SK-N-SH treated with all-trans-retinoic acid at 6 μM for 48 hours (cell line): ENCODE measurements around the gene AGBL5.

Source experiments
- ARNTL ChIP-seq: fragments of 450-650 bp; formaldehyde crosslinking; IDR thresholded peaks from 2 replicates; pipeline ENCODE4 v1.5.0; 2020; ENCODE audit warnings: low read depth, mild to moderate bottlenecking, moderate library complexity, borderline replicate concordance
- ZC3H10 ChIP-seq: fragments of 250-450 bp; sonication (Bioruptor Pico); IDR thresholded peaks from 2 replicates; pipeline ENCODE4 v1.5.1; 2021; ENCODE audit warnings: mild to moderate bottlenecking, moderate library complexity

DNA sequence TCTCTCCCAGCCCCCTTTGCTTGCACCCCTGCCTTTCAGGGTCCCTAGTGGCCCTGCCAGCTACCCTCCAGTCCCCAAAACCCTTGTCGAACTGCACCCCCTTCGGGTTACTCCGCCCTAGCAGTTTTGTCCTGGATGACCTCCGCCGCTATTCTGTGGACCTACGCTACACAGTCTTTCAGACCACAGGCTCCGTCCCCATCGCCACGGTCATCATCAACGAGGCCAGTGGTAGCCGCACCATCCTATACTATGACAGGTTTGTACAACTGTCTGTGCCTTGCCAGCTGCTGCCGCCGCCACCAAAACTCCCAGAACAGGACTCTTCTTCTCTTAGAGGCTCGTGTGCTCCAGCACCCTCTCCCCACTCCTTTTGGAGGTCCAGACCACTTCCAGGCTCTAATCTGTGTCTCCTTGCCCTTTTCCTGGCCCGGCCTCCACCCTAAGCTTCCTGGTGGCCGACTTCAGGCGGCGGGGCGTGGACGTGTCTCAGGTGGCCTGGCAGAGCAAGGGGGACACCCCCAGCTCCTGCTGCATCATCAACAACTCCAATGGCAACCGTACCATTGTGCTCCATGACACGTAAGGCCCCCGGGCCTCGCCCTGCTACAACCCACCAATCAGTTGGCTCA lies 43.0 kb downstream of the AGBL5 start:
- TF ChIP-seq ZC3H10 (CRISPR knock-in tag), result no peak
- TF ChIP-seq ARNTL, result no peak
